H7 (cell line): ENCODE results near the gene CLCC1. TPM values are rescaled to one million over a fixed set of nuclear protein-coding genes. Genes with fewer than 3 reads are reported as not detected.
"Not testable (repeated sequence)": the region's sequence is repeated elsewhere in the genome, so short reads cannot be mapped to it uniquely, and the experiment has no call there.

ENCODE experiments used
- DNase-seq: peaks from one replicate; pipeline ENCODE4 v3.0.0; 2012
- H3K27me3 ChIP-seq: 2 replicates; pipeline ENCODE4 v1.6.0; 2011; ENCODE audit warnings: mild to moderate bottlenecking, low read length; ENCODE audit not compliant: control insufficient read depth, insufficient read depth
- H3K36me3 ChIP-seq: replicated peaks from 2 replicates; pipeline ENCODE4 v1.5.1; 2011; ENCODE audit warnings: low read length; ENCODE audit not compliant: control insufficient read depth, insufficient read depth
- H3K4me3 ChIP-seq: 2 replicates; pipeline ENCODE4 v1.5.1; 2011; ENCODE audit warnings: low read depth, mild to moderate bottlenecking, control low read depth, low read length, moderate library complexity; ENCODE audit not compliant: insufficient read depth
- total RNA-seq: library from RNA; depleted of rRNA; stranded (reverse); fragments of >200 nt; shearing (Covaris generic); gene quantifications from 2 replicates; pipeline ENCODE4 v1.2.3, GENCODE V29; 2014; rRNA removed

Gene CLCC1
- total RNA-seq, 1 experiment from 2014 or later = 24.5 TPM

DNA sequence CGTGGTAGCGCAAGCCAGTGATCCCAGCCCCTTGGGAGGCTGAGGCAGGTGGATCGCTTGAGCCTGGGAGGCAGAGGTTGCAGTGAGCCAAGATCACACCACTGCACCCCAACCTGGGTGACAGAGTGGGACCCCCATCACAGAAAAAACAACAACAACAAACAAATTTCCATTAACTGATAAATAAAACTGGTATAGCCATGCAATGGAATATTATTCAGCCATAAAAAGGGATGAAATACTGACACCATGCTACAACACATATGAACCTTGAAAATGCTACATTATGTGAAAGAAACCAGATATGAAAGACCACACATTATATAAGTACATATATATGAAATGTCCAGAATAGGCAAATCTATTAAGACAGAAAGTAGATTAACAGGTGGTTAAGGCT is 12.0 kb downstream of the CLCC1 start:
- no peaks in the 10 kb centered on the region for H3K27me3 ChIP-seq
- H3K4me3 ChIP-seq = no peak overlapping the region
- H3K36me3 ChIP-seq = peaks cover 2% of the 10 kb centered on the region; the same call in 1 of the 2 replicates
- DNase-seq = no peak

DNA sequence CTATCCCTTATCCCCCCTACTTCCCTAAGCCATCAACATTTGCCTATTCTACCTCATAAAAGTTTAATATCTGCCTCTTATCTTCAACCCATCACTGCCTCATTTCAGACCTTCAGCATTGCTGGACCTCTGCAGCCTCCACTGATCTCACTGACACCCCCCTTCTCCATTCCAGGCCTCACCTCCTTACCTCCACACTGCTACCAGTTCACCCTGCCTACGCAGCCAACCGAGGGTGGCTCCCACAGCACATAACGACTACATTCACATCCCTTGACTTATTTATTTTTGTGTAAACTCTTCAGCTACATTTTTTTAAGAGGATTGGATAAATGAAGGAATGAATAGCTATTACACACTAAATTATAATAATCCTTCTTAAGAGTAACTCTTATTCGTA is 14.2 kb downstream of the CLCC1 start:
- Histone ChIP-seq H3K27me3 (no peaks in the 10 kb centered on the region), H3K4me3 (no peak overlapping the region), H3K36me3 (0 out of 2 replicates have a peak, but pooled peaks cover 3% of the 10 kb centered on the region)
- DNase-seq = peak; percentile 38

DNA sequence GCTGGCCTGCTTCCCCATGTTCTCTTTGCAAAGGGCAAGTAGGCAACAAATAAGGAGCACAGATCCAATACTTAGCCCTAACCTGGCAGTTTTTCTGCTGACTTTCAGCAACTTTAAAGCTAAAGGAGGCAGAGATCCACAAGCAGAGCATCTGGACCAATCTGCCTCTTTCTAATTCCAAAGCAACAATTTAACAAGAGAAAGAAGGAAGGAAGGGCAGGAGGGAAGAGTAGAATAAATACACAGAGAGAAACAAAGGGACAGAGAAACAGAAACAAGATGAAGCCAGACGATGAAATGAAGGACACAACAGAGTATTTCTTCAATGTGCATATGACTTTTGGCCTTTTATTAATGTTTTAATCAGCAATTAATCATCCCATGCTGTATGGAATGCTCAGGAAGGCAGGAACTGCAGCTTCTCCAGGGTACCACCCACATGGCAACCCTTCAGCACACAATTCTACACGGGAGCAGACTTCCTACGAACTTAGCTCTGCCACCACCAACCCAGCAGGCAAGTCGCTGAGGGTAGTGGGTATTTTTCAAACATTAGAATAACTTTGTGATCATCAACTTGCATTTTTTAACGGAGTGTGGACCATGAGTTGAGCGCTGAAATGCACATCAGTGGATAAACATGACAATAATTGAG is 15.3 kb downstream of the CLCC1 start:
- peak; percentile 33 for DNase-seq
- H3K4me3 ChIP-seq = no peak overlapping the region
- H3K27me3 ChIP-seq = no peaks in the 10 kb centered on the region
- H3K36me3 ChIP-seq = 0 out of 2 replicates have a peak, but pooled peaks cover 6% of the 10 kb centered on the region

DNA sequence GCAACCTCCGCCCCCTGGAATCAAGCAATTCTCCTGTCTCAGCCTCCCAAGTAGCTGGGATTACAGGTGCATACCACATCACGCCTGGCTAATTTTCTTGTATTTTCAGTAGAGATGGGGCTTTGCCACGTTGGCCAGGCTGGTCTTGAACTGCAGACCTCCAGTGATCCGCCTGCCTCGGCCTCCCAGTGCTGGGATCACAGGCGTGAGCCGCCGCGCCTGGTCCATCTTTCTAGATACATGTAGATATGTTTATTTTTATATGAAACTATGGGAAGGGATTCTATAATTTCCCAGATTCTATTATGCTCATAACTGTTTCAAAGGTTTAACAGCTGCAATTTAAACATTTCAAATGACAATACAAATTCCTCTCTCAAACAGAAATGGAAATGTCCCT is 27.1 kb downstream of the CLCC1 start:
- Histone ChIP-seq H3K4me3 (no peak overlapping the region), H3K36me3 (peaks cover 29% of the 10 kb centered on the region), H3K27me3 (no peaks in the 10 kb centered on the region)
- no peak for DNase-seq

DNA sequence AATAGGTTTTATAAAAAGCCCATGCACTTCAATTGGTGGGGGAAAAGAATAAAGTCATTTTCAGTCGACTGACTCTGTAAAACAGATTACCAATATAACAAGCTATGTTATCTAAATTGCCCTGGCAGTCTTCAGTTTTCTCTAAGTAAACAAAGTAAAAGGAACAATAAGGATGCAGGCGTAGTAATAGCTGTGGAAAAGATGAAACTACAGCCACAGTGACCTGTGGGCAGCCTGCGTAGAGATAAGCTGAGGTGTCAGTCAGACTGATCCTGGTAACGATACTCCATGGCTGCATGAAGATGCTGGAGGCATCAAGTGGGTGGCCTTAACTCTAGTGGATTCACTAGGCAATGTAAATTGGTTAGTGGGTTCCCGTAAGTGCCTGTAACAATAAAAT is 29.3 kb downstream of the CLCC1 start:
- peaks cover 33% of the 10 kb centered on the region for H3K36me3 ChIP-seq

DNA sequence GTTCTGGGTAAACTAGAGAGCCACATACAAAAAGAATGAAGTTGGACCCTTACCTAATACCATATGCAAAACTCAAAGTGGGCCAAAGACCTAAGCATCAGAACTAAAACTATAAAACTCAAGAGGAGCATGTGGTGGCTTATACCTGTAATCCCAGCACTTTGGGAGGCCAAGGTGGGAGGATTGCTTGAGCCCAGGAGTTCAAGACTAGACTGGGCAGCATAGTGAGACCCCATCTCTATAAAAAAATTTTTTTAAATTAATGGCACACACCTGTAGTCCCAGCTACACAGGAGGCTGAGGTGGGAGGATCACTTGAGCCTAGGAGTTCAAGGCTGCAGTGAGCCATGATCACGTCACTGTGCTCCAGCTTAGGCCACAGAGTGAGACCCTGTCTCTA is 35.7 kb downstream of the CLCC1 start:
- peaks cover 22% of the 10 kb centered on the region for H3K36me3 ChIP-seq
- DNase-seq, H3K4me3 ChIP-seq, H3K27me3 ChIP-seq: not testable (repeated sequence)

More for the DNA sequence above, 29.3 kb downstream of the CLCC1 start:
- DNase-seq = no peak
- Histone ChIP-seq H3K4me3 (no peak overlapping the region), H3K27me3 (no peaks in the 10 kb centered on the region)

DNA sequence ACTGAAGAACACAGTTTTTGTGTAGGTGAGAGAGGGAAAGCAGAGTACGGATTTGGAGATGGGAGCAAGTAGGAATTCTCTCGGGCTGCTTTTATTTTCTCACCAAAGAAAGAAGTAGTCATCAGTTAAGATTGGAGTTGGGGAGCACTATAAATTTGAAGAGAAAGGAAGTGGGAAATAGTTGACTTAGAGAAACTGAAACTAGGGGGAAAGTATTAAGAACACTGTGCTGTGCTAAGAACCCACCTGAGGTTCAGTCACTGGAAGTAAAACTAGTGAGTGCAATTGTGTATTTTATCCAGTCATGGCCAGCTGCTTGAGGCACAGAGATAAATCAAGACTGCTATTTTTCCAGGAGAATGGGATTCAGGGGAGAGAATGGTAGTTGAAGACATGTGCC is 37.4 kb downstream of the CLCC1 start:
- H3K36me3 ChIP-seq = peaks cover 18% of the 10 kb centered on the region
- no peak for DNase-seq
- H3K4me3 ChIP-seq = no peak overlapping the region
- H3K27me3 ChIP-seq = no peaks in the 10 kb centered on the region

DNA sequence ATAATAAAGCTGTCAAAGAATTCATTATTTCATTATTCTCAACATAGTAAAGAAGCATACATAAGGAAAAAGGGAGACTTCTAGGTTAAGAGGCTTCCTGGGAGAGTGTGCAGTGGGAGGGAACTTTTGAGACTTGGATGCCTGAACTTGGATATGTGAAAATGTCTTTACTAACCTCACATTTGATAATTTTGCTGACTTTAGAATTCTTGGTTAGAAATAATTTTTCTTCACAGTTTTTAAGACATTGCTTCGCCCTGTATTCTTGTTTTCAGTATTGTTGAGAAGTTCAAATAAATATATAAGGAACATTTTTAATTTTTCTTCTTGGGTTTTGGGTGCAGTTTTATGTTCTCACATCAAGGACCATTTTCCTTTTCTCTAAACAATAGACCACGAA is 46.5 kb downstream of the CLCC1 start:
- Histone ChIP-seq H3K36me3 (no peaks in the 10 kb centered on the region; the same call in 1 of the 2 replicates), H3K27me3 (no peaks in the 10 kb centered on the region), H3K4me3 (no peak overlapping the region)
- no peak for DNase-seq

Other genes with a start within 250 kb of the CLCC1 start
- 31.0 and 45.7 TPM in 2 replicates for gene STXBP3, start 216.8 kb downstream of the CLCC1 start, total RNA-seq
- not detected in 2 replicates for gene AKNAD1, start 106.4 kb downstream of the CLCC1 start, total RNA-seq
- 31.2 and 34.5 TPM in 2 replicates for gene GPSM2, start 86.5 kb downstream of the CLCC1 start, total RNA-seq
- 8.0 and 8.4 TPM in 2 replicates for gene WDR47, start 78.6 kb upstream of the CLCC1 start, total RNA-seq
- 45.1 and 45.2 TPM in 2 replicates for gene TAF13, start 112.5 kb upstream of the CLCC1 start, total RNA-seq
- gene TMEM167B, start 127.3 kb upstream of the CLCC1 start, total RNA-seq = 21.6 and 26.3 TPM in 2 replicates
- 0.07 and 0.10 TPM in 2 replicates for gene ELAPOR1, start 150.6 kb upstream of the CLCC1 start, total RNA-seq